Astrocyte (in vitro differentiated cells and primary cell): ENCODE data around the gene ATP2B2. TPM values are rescaled to one million over a fixed set of nuclear protein-coding genes. Genes with fewer than 3 reads are reported as not detected.

ENCODE experiments used
- DNase-seq: peaks from one replicate; pipeline ENCODE4 v3.0.0-alpha.2; 2010; ENCODE audit warnings: low read depth
- FAIRE-seq: peaks from 2 replicates; lab custom pipeline; 2011; peaks lifted over from hg19 to GRCh38; lab: Jason Lieb, UNC
- H2AFZ ChIP-seq: 2 replicates; pipeline ENCODE4 v1.6.0; 2012; ENCODE audit warnings: low read depth, low read length, inconsistent platforms
- H3K27ac ChIP-seq: 2 replicates; pipeline ENCODE4 v1.5.1; 2011; ENCODE audit warnings: low read depth, low read length, inconsistent platforms
- H3K27me3 ChIP-seq: 2 replicates; pipeline ENCODE4 v1.6.0; 2011; ENCODE audit warnings: low read length, inconsistent platforms; ENCODE audit not compliant: insufficient read depth
- H3K36me3 ChIP-seq: 2 replicates; pipeline ENCODE4 v1.5.1; 2011; ENCODE audit warnings: low read length, inconsistent platforms; ENCODE audit not compliant: insufficient read depth
- H3K4me1 ChIP-seq: 2 replicates; pipeline ENCODE4 v1.5.1; 2011; ENCODE audit warnings: low read length, inconsistent platforms; ENCODE audit not compliant: insufficient read depth
- H3K4me2 ChIP-seq: 2 replicates; pipeline ENCODE4 v1.6.0; 2012; ENCODE audit warnings: low read length, inconsistent platforms
- H3K4me3 ChIP-seq: 2 replicates; pipeline ENCODE4 v1.5.1; 2011; ENCODE audit warnings: low read depth, mild to moderate bottlenecking, low read length, inconsistent platforms; ENCODE audit not compliant: insufficient read depth
- H3K79me2 ChIP-seq: 2 replicates; pipeline ENCODE4 v1.6.0; 2012; ENCODE audit warnings: mild to moderate bottlenecking, low read length, inconsistent platforms; ENCODE audit not compliant: insufficient read depth
- H3K9ac ChIP-seq: 2 replicates; pipeline ENCODE4 v1.6.0; 2012; ENCODE audit warnings: mild to moderate bottlenecking, low read length, inconsistent platforms
- H3K9me3 ChIP-seq: 2 replicates; pipeline ENCODE4 v1.5.1; 2012; ENCODE audit warnings: low read depth, mild to moderate bottlenecking, low read length, inconsistent platforms; ENCODE audit not compliant: insufficient read depth
- H4K20me1 ChIP-seq: 2 replicates; pipeline ENCODE4 v1.6.0; 2012; ENCODE audit warnings: low read length, inconsistent platforms; ENCODE audit not compliant: insufficient read depth
- H3K27ac Mint-ChIP-seq: one replicate; pipeline ENCODE4 v1.8.0; 2021; ENCODE audit warnings: mild to moderate bottlenecking, mixed read lengths; ENCODE audit not compliant: unreplicated experiment
- H3K27me3 Mint-ChIP-seq: one replicate; pipeline ENCODE4 v1.8.0; 2021; ENCODE audit warnings: low read depth, mixed read lengths; ENCODE audit not compliant: unreplicated experiment
- H3K36me3 Mint-ChIP-seq: one replicate; pipeline ENCODE4 v1.8.0; 2021; ENCODE audit warnings: low read depth, mixed read lengths; ENCODE audit not compliant: unreplicated experiment
- H3K4me1 Mint-ChIP-seq: one replicate; pipeline ENCODE4 v1.8.0; 2021; ENCODE audit warnings: low read depth, mixed read lengths; ENCODE audit not compliant: unreplicated experiment
- H3K4me3 Mint-ChIP-seq: one replicate; pipeline ENCODE4 v1.8.0; 2021; ENCODE audit warnings: mild to moderate bottlenecking, moderate library complexity, mixed read lengths; ENCODE audit not compliant: unreplicated experiment
- H3K9me3 Mint-ChIP-seq: one replicate; pipeline ENCODE4 v1.8.0; 2021; ENCODE audit warnings: mild to moderate bottlenecking, mixed read lengths; ENCODE audit not compliant: unreplicated experiment
- EZH2 ChIP-seq: IDR thresholded peaks from 2 replicates; pipeline ENCODE4 v1.6.1; 2012; ENCODE audit warnings: mild to moderate bottlenecking, low read length, inconsistent platforms; ENCODE audit not compliant: insufficient read depth
- total RNA-seq: library from RNA; stranded (reverse); gene quantifications from 2 replicates; pipeline ENCODE4 v1.2.1, GENCODE V29; 2021
- TF ChIP-seq, protein P1 (sequence below): IDR thresholded peaks from 2 replicates; pipeline ENCODE4 v1.5.1; 2011; ENCODE audit warnings: low read depth, mild to moderate bottlenecking, inconsistent platforms, low read length, moderate library complexity; ENCODE audit not compliant: insufficient read depth

ATP2B2 gene
- total RNA-seq, 1 donor from 2014 or later, result 0.05 TPM

DNA sequence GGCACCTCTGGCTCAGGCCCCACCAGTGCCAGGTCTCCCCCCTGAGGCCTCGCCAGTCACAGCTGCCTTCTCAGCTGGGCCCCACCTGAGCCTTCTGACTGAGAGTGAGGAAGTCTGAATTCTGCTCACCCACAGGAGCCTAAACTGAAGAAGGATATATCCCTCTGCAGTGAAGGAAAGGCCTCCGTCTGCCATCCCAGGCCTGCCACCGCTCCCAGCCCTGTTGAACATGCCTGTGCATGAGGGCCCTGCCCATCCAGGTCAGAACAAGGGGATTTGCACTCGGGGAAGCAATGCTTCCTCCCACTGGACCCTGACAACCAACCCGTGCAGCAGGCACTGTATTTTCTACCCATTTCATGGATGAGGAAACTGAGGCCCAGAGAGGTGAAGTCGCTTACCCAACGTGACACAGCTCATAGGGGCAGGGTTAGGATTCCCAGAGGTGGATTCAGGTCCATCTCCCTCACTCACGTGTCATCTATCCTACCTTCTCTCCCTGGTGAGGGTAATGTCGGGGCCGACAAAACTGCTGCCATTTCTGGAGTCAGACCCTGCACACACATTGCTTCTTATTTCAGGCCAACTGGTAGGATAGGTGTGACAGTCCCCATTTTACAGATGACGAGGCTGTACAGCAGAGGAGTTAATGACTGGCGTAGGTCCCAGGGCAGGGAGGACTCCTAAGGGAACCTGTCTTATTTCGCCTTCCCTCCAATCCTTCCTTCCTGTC is 22.6 kb downstream of the ATP2B2 start:
- DNase-seq (no peak), FAIRE-seq (no peak)
- Histone ChIP-seq H3K9ac (no peak overlapping the region), H3K27me3 (peaks cover 2% of the 10 kb centered on the region), H3K36me3 (no peaks in the 10 kb centered on the region), H4K20me1 (no peaks in the 10 kb centered on the region), H3K4me3 (no peak overlapping the region), H2AFZ (no peak overlapping the region), H3K79me2 (no peaks in the 10 kb centered on the region), H3K27ac (no peak overlapping the region), H3K4me2 (no peak overlapping the region), H3K4me1 (no peaks in the 10 kb centered on the region), H3K9me3 (no peaks in the 10 kb centered on the region)
- peaks cover 68% of the 10 kb centered on the region for H3K27me3 Mint-ChIP-seq
- no peaks in the 10 kb centered on the region for H3K36me3 Mint-ChIP-seq
- H3K9me3 Mint-ChIP-seq, result peaks cover 13% of the 10 kb centered on the region
- H3K27ac Mint-ChIP-seq, result no peak overlapping the region
- no peaks in the 10 kb centered on the region for H3K4me1 Mint-ChIP-seq
- no peak for TF ChIP-seq EZH2
- TF ChIP-seq, protein P1, sequence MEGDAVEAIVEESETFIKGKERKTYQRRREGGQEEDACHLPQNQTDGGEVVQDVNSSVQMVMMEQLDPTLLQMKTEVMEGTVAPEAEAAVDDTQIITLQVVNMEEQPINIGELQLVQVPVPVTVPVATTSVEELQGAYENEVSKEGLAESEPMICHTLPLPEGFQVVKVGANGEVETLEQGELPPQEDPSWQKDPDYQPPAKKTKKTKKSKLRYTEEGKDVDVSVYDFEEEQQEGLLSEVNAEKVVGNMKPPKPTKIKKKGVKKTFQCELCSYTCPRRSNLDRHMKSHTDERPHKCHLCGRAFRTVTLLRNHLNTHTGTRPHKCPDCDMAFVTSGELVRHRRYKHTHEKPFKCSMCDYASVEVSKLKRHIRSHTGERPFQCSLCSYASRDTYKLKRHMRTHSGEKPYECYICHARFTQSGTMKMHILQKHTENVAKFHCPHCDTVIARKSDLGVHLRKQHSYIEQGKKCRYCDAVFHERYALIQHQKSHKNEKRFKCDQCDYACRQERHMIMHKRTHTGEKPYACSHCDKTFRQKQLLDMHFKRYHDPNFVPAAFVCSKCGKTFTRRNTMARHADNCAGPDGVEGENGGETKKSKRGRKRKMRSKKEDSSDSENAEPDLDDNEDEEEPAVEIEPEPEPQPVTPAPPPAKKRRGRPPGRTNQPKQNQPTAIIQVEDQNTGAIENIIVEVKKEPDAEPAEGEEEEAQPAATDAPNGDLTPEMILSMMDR, result no peak
- no peak overlapping the region for H3K4me3 Mint-ChIP-seq

DNA sequence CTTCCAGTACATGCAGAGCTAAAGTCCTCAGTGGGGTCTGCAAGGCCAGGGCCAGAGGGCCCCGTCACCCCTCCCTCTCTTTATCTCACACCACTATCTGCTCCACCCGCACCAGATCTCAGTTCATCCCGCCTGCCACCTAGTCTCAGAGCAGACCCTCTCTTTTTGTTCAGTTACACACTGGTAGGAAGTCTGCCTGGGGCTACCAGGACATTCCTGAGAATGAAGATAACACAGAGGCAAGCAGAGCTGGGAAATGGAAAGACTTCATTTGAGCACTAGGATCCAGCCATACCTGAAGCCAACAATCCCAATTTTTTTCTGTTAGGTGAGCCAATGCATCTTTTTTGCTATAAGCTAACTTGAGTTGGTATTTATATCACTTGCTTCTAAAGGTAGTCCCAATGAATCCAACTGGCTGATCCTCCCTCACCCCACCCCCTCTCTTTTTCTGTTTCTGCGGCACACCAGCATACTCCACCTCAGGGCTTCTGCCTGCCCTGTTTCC is 24.5 kb downstream of the ATP2B2 start:
- Mint-ChIP-seq H3K9me3 (peaks cover 13% of the 10 kb centered on the region), H3K4me1 (no peaks in the 10 kb centered on the region), H3K27ac (no peak overlapping the region), H3K36me3 (no peaks in the 10 kb centered on the region), H3K4me3 (no peak overlapping the region), H3K27me3 (peaks cover 64% of the 10 kb centered on the region)
- Histone ChIP-seq H3K4me2 (no peak overlapping the region), H3K9me3 (no peaks in the 10 kb centered on the region), H3K4me3 (no peak overlapping the region), H3K27me3 (no peaks in the 10 kb centered on the region), H4K20me1 (no peaks in the 10 kb centered on the region), H3K9ac (no peak overlapping the region), H3K36me3 (no peaks in the 10 kb centered on the region), H2AFZ (no peak overlapping the region), H3K79me2 (no peaks in the 10 kb centered on the region), H3K27ac (no peak overlapping the region), H3K4me1 (no peaks in the 10 kb centered on the region)
- no peak for FAIRE-seq
- TF ChIP-seq, protein P1, result no peak
- TF ChIP-seq EZH2, result no peak
- DNase-seq, result no peak

DNA sequence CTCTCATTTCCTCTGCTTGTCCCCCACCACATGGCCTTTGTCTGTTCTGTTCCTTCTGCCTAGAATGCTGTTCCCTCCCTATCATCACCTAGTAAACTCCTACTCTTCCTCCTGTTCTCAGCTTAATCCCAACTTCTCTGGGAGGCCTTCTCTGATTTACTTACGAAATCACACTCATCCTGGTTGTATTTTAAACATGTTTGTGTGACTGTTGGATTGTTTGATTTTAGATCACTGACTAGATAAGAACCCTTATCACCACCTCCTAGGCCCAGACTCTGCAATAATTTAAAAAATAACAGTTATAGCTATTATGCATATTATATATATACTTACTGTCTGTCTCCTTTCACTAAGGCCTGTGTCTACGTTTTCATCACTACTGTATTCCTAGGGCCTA is 26.1 kb downstream of the ATP2B2 start:
- peaks cover 67% of the 10 kb centered on the region for H3K27me3 Mint-ChIP-seq
- H3K27me3 ChIP-seq, result no peaks in the 10 kb centered on the region
- H3K27ac ChIP-seq, result no peak overlapping the region
- H3K4me1 Mint-ChIP-seq, result no peaks in the 10 kb centered on the region
- no peaks in the 10 kb centered on the region for H3K79me2 ChIP-seq
- H3K4me2 ChIP-seq, result no peak overlapping the region
- no peak overlapping the region for H2AFZ ChIP-seq
- no peak overlapping the region for H3K4me3 Mint-ChIP-seq
- FAIRE-seq (no peak), DNase-seq (no peak)
- H3K27ac Mint-ChIP-seq, result no peak overlapping the region
- H3K4me3 ChIP-seq, result no peak overlapping the region
- no peak for TF ChIP-seq EZH2
- TF ChIP-seq, protein P1, result no peak
- H3K9me3 Mint-ChIP-seq, result peaks cover 13% of the 10 kb centered on the region
- H3K9me3 ChIP-seq, result no peaks in the 10 kb centered on the region
- no peaks in the 10 kb centered on the region for H3K4me1 ChIP-seq
- H4K20me1 ChIP-seq, result no peaks in the 10 kb centered on the region
- no peaks in the 10 kb centered on the region for H3K36me3 Mint-ChIP-seq
- H3K9ac ChIP-seq, result no peak overlapping the region
- H3K36me3 ChIP-seq, result no peaks in the 10 kb centered on the region
